Naive B cell (primary cell): ENCODE measurements around the gene ACTN3. TPM values are rescaled to one million over a fixed set of nuclear protein-coding genes. Genes with fewer than 3 reads are reported as not detected.
"Not testable (repeated sequence)": the region's sequence is repeated elsewhere in the genome, so short reads cannot be mapped to it uniquely, and the experiment has no call there.

Experiments used
- ATAC-seq, 2 donors: fragments of 150-1000 bp; cut with Tn5 transposase; 2 replicates each; pipeline ENCODE4 v1.10.0; 2021; ENCODE audit warnings: low read depth in 2 of 2, mild to moderate bottlenecking in 2 of 2, moderate library complexity in 2 of 2
- DNase-seq: peaks from one replicate; pipeline ENCODE4 v3.0.0; 2022
- H3K27ac Mint-ChIP-seq, 6 donors: one replicate each; pipeline ENCODE4 v1.8.0; 2020 to 2022; ENCODE audit warnings: mild to moderate bottlenecking in 6 of 6, mixed read lengths in 6 of 6, moderate library complexity in 5 of 6, inconsistent platforms in 2 of 6
- H3K27me3 Mint-ChIP-seq, 3 donors: one replicate each; pipeline ENCODE4 v1.8.0; 2021 to 2022; ENCODE audit warnings: mixed read lengths in 3 of 3, mild to moderate bottlenecking in 1 of 3
- H3K36me3 Mint-ChIP-seq, 2 donors: one replicate each; pipeline ENCODE4 v1.8.0; 2020 to 2022; ENCODE audit warnings: mixed read lengths in 2 of 2, inconsistent platforms in 1 of 2, mild to moderate bottlenecking in 1 of 2
- H3K4me1 Mint-ChIP-seq, 3 donors: one replicate each; pipeline ENCODE4 v1.8.0; 2020 to 2022; ENCODE audit warnings: mixed read lengths in 3 of 3, inconsistent platforms in 1 of 3, mild to moderate bottlenecking in 1 of 3, moderate library complexity in 1 of 3
- H3K4me3 Mint-ChIP-seq, 8 donors: one replicate each; pipeline ENCODE4 v1.8.0; 2020 to 2022; ENCODE audit warnings: mild to moderate bottlenecking in 8 of 8, mixed read lengths in 8 of 8, moderate library complexity in 8 of 8, inconsistent platforms in 2 of 8
- H3K9me3 Mint-ChIP-seq, 7 donors: one replicate each; pipeline ENCODE4 v1.8.0; 2020 to 2022; ENCODE audit warnings: mixed read lengths in 7 of 7, mild to moderate bottlenecking in 5 of 7, inconsistent platforms in 2 of 7, moderate library complexity in 1 of 7
- polyA plus RNA-seq, 6 donors: library from polyadenylated mRNA; unstranded; fragments of 300-500 nt; fragmentation: Illumina TruSeq; gene quantifications; one replicate each; pipeline ENCODE4 v1.2.3, GENCODE V29; 2021; ENCODE audit warnings: low read depth in 6 of 6

The ACTN3 gene
- polyA plus RNA-seq, 6 donors from 2014 or later: not detected

DNA sequence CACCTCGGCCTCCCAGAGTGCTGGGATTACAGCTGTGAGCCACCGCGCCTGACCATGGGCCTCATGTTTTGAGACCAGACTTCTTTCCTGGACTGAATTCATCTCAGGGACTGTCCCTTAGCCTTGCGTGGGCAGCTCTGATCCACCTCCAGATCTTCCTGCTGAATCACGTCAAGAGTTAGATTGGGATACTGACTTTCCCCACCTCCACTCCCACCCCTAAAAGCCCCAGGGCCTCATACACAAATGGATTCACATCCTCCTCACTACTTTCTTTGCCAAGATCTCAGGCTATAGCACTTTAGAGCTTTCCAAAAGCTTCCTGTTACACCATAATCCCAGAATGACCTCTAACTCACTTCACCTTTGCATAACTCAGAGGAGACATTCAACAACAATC is 34.1 kb downstream of the ACTN3 start:
- Mint-ChIP-seq H3K9me3 (peaks cover 2 to 11% (median 7%) of the 10 kb centered on the region in 7 donors), H3K4me1 (peaks cover 9 to 14% (median 10%) of the 10 kb centered on the region in 3 donors), H3K27me3 (peaks cover 4 to 9% (median 8%) of the 10 kb centered on the region in 3 donors), H3K4me3 (no peak overlapping the region), H3K27ac (no peak overlapping the region), H3K36me3 (peaks cover 0 to 8% of the 10 kb centered on the region in 2 donors)
- no peak for ATAC-seq
- no peak for DNase-seq

DNA sequence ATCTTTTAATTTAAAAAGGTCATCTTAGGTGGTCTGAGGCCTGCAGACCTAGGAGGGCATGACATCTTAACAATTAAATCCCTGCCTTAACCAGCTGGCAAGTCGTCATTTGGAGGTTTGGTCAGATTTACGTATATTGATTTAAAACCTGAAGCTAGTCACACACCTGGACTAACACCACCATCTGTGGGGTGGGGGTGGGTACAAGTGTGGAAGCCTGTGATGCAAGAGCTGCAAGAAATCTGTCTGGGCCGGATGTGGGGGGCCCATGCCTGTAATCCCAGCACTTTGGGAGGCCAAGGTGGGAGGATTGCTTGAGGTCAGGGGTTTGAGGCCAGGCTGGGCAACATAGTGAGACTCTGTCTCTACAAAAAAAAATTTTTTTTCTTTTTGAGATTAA is 34.6 kb downstream of the ACTN3 start:
- Mint-ChIP-seq H3K36me3 (peaks cover 0 to 8% of the 10 kb centered on the region in 2 donors), H3K4me3 (no peak overlapping the region), H3K9me3 (peaks cover 2 to 11% (median 7%) of the 10 kb centered on the region in 7 donors), H3K4me1 (peaks cover 9 to 14% (median 10%) of the 10 kb centered on the region in 3 donors), H3K27me3 (peaks cover 1 to 6% (median 4%) of the 10 kb centered on the region in 3 donors), H3K27ac (no peak overlapping the region)
- DNase-seq (no peak), ATAC-seq (no peak)

DNA sequence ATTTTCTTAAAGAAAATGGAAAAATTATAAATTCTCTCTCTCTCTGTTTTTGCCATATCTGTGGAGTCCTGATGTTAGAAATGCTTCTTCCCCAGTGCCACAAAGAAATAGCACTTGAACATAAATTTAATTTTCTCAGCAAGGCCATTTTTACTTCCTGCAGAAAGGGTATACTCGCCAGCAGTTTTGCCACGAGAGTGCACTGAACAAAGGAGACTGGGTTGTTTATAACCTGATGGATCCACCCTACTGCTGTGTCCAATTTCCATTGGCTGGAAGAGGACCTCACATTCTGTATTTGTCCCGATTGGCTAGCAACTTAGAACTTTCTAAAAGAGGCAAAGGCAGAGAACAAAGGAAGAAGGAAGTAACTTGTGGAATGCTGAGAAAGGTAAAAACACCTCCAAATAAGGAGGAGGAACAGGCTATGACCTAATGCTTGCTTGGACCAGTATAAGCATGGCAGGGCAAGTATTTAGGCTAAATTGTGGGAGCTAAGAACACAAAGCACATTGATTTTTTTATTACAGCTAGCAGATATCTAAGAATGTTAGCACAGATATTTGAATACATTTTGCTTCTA is 36.0 kb downstream of the ACTN3 start:
- ATAC-seq, H3K36me3 Mint-ChIP-seq, H3K4me3 Mint-ChIP-seq, H3K27me3 Mint-ChIP-seq, DNase-seq: not testable (repeated sequence)
- H3K4me1 Mint-ChIP-seq: peaks cover 9 to 14% (median 10%) of the 10 kb centered on the region in 3 donors
- H3K9me3 Mint-ChIP-seq: peaks cover 2 to 11% (median 7%) of the 10 kb centered on the region in 7 donors
- H3K27ac Mint-ChIP-seq: peak overlapping the region in 1 of 6 donors; percentile 33

- H3K36me3 Mint-ChIP-seq, H3K27me3 Mint-ChIP-seq, H3K4me1 Mint-ChIP-seq, H3K4me3 Mint-ChIP-seq, ATAC-seq, DNase-seq: not testable (repeated sequence)
- Mint-ChIP-seq H3K27ac (peak overlapping the region in 1 of 6 donors; percentile 39), H3K9me3 (peaks cover 2 to 11% (median 7%) of the 10 kb centered on the region in 7 donors)
Observed at GRCh38 chr11:66585447-66585846, 38.7 kb downstream of the ACTN3 start.

- DNase-seq (no peak), ATAC-seq (no peak)
- no peak overlapping the region for H3K4me3 Mint-ChIP-seq
- H3K27me3 Mint-ChIP-seq: no peaks in the 10 kb centered on the region
- no peak overlapping the region for H3K27ac Mint-ChIP-seq
- peaks cover 0 to 8% of the 10 kb centered on the region in 2 donors for H3K36me3 Mint-ChIP-seq
- H3K4me1 Mint-ChIP-seq: no peaks in the 10 kb centered on the region
- peaks cover 2 to 11% (median 7%) of the 10 kb centered on the region in 7 donors for H3K9me3 Mint-ChIP-seq
Observed at GRCh38 chr11:66586136-66586535, 39.4 kb downstream of the ACTN3 start.

DNA sequence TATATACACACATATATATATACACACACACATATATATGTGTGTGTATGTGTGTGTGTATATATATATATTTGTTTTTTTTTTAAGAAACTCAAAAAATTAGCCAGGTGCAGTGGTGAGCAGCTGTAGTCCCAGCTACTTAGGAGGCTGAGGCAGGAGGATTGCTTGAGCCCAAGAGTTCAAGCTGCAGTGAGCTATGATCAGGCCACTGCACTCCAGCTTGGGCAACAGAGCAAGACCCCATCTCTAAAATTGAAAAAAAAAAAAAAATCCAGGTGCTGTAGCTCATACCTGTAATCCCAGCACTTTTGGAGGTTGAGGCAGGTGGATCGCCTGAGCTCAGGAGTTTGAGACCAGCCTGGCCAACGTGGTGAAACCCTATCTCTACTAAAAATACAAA is 42.6 kb downstream of the ACTN3 start:
- ATAC-seq, H3K4me3 Mint-ChIP-seq, DNase-seq, H3K36me3 Mint-ChIP-seq, H3K9me3 Mint-ChIP-seq, H3K27me3 Mint-ChIP-seq, H3K27ac Mint-ChIP-seq: not testable (repeated sequence)
- H3K4me1 Mint-ChIP-seq: peaks cover 12 to 25% (median 17%) of the 10 kb centered on the region in 3 donors

GRCh38 chr11:66589996-66590675 is 43.4 kb downstream of the ACTN3 start:
- no peak for ATAC-seq
- peak overlapping the region in 2 of 6 donors; percentile 36 to 72 for H3K27ac Mint-ChIP-seq
- no peaks in the 10 kb centered on the region for H3K27me3 Mint-ChIP-seq
- peak overlapping the region in 1 of 8 donors; percentile 87 for H3K4me3 Mint-ChIP-seq
- no peak for DNase-seq
- peaks cover 17 to 33% (median 25%) of the 10 kb centered on the region in 3 donors for H3K4me1 Mint-ChIP-seq
- H3K9me3 Mint-ChIP-seq: no peaks in the 10 kb centered on the region
- H3K36me3 Mint-ChIP-seq: no peaks in the 10 kb centered on the region

GRCh38 chr11:66591175-66591574 is 44.5 kb downstream of the ACTN3 start:
- DNase-seq: no peak
- Mint-ChIP-seq H3K27me3 (no peaks in the 10 kb centered on the region), H3K27ac (peak overlapping the region in 2 of 6 donors; percentile 66 to 96), H3K36me3 (no peaks in the 10 kb centered on the region), H3K9me3 (no peaks in the 10 kb centered on the region), H3K4me1 (peaks cover 26 to 40% (median 35%) of the 10 kb centered on the region in 3 donors), H3K4me3 (peak overlapping the region in 4 of 8 donors; percentile 87 to 100 (median 97))
- ATAC-seq: no peak

- no peaks in the 10 kb centered on the region for H3K9me3 Mint-ChIP-seq
- ATAC-seq: peak; percentile 91 to 93
- peak; percentile 97 for DNase-seq
- H3K27ac Mint-ChIP-seq: peak within 1 kb of the TSS; percentile 96 to 100 (median 100)
- H3K36me3 Mint-ChIP-seq: no peaks in the 10 kb centered on the region
- H3K4me3 Mint-ChIP-seq: peak within 1 kb of the TSS; percentile 87 to 100 (median 99)
- peaks cover 26 to 49% (median 36%) of the 10 kb centered on the region in 3 donors for H3K4me1 Mint-ChIP-seq
- no peaks in the 10 kb centered on the region for H3K27me3 Mint-ChIP-seq
Observed at GRCh38 chr11:66592457-66593302, 46.0 kb downstream of the ACTN3 start, which contains the start of the genes CCDC87 and CCS. Gene CCDC87, minus strand, starts transcription at chr11:66593063. Its CDS starts 48 bp downstream, at chr11:66593015. Gene CCS, plus strand, starts transcription at chr11:66593185. Its CDS starts 77 bp downstream, at chr11:66593262.

GRCh38 chr11:66593303-66593635 is 46.6 kb downstream of the ACTN3 start:
- peak overlapping the region; percentile 96 to 100 (median 100) for H3K27ac Mint-ChIP-seq
- ATAC-seq: peak in 1 of 2 donors; percentile 2
- no peaks in the 10 kb centered on the region for H3K27me3 Mint-ChIP-seq
- no peaks in the 10 kb centered on the region for H3K36me3 Mint-ChIP-seq
- no peak for DNase-seq
- peak overlapping the region; percentile 87 to 100 (median 99) for H3K4me3 Mint-ChIP-seq
- no peaks in the 10 kb centered on the region for H3K9me3 Mint-ChIP-seq
- peaks cover 26 to 49% (median 36%) of the 10 kb centered on the region in 3 donors for H3K4me1 Mint-ChIP-seq

DNA sequence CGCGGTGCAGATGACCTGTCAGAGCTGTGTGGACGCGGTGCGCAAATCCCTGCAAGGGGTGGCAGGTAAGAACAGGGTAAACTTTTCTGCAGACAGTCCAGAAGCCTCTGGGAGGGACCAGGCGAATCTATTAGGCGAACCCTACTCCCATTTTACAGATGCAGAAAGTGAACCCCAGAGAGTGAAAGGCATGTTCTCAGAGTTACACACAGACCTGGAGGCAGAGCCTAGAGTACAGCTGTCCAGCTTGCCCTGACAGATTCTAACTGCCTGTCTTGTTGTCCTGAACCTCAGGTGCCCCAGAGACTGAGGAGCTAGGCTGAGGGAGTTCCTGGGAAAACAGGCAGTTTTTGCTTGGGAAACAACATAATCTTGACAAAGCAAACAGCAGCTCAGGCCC is 46.9 kb downstream of the ACTN3 start:
- Mint-ChIP-seq H3K27ac (peak overlapping the region in 5 of 6 donors; percentile 96 to 100 (median 99)), H3K27me3 (no peaks in the 10 kb centered on the region), H3K36me3 (no peaks in the 10 kb centered on the region), H3K9me3 (no peaks in the 10 kb centered on the region), H3K4me3 (peak overlapping the region; percentile 87 to 100 (median 99)), H3K4me1 (peaks cover 26 to 49% (median 37%) of the 10 kb centered on the region in 3 donors)
- DNase-seq (no peak), ATAC-seq (no peak)

DNA sequence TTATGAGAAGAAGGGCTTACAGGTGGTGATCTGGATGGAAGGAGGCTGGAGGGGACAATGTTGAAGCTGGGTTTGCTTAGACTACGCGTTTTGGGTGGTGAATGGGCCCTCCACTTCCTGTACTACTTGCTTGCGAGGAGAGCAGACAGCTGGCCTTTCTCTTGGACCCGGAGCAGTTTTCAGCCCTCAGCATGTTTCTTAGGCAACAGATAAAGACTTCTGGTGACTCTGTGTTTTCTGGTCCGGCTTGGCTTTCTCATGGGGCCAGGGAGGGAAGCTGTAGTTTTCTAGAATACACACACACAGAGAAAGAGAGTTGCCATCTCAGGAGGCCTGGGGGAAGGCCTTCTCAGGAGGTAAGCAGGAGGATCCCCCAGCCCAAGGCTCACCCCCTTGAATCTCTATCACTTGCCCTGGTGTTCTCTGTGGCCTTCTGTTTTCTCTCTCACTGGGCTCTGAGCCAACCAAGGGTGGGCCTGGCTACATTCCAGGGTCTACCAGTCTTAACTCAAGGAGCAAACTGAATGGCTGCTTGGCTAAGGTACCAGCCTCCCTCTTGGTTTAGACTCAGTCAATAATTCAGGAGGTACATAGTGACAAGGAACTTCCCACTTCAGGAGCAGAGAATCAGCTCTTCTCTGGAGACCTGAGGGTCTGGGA is 48.7 kb downstream of the ACTN3 start:
- Mint-ChIP-seq H3K36me3 (peaks cover 0 to under 1% of the 10 kb centered on the region in 2 donors), H3K4me3 (peak overlapping the region; percentile 30 to 85 (median 68)), H3K9me3 (no peaks in the 10 kb centered on the region), H3K27me3 (no peaks in the 10 kb centered on the region), H3K27ac (peak overlapping the region in 5 of 6 donors; percentile 36 to 93 (median 90)), H3K4me1 (peaks cover 30 to 57% (median 45%) of the 10 kb centered on the region in 3 donors)
- DNase-seq: no peak
- no peak for ATAC-seq

DNA sequence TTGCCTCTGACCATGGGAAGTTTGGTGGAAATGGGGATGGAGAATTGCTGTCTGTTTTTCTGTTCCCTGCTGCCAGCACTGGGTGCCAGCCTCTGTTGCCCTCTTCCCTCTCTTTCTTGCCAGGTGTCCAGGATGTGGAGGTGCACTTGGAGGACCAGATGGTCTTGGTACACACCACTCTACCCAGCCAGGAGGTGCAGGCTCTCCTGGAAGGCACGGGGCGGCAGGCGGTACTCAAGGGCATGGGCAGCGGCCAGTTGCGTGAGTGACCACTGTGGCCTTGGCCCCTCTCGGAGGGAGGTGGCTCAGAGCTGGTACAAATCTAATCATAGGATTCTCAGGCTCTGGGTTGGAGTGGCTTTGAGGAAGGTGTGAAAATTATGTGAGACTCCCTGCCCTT is 52.3 kb downstream of the ACTN3 start:
- Mint-ChIP-seq H3K27ac (no peak overlapping the region), H3K4me1 (peaks cover 25 to 56% (median 38%) of the 10 kb centered on the region in 3 donors), H3K4me3 (no peak overlapping the region), H3K9me3 (no peaks in the 10 kb centered on the region), H3K36me3 (peaks cover 0 to 5% of the 10 kb centered on the region in 2 donors), H3K27me3 (no peaks in the 10 kb centered on the region)
- no peak for ATAC-seq
- no peak for DNase-seq
